ENCODE results near the gene ZNF426.
"Not testable (repeated sequence)": the region's sequence is repeated elsewhere in the genome, so short reads cannot be mapped to it uniquely, and the experiment has no call there.

Gene ZNF426

DNA sequence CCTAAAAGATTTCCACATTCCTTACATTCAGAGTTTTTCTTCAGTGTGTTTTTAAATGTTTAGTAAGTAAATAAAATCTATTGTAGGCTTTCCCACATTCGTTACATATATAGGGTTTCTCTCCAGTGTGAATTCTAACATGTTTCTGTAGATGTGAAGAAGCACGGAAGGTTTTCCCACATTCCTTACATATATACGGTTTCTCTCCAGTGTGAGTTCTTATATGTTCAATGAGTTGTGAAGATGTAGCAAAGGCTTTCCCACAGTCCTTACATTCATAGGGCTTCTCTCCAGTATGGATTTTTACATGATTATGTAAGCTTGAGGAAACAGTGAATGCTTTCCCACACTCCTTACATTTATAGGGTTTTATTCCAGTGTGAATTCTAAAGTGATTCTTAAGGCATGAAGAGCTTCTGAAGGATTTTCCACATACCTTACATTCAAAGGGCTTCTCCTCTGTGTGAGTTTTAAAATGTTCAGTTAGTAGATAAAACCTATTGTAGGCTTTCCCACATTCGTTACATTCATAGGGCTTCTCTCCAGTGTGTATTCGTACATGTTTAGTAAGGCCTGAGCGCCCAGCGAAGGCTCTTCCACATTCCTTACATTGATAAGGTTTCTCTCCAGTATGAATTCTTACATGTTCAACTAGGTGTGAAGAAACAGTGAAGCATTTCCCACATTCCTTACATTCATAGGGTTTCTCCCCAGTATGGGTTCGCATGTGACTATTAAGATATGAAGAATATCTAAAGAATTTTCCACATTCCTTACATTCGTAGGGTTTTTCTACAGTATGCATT lies 27.7 kb upstream of the ZNF426 start:
- DNase-seq (ENCODE audit: low read depth), result peak; percentile 29
- H3K4me3 ChIP-seq (ENCODE audit: low read length), result no peak overlapping the region
- TF ChIP-seq, protein P1, sequence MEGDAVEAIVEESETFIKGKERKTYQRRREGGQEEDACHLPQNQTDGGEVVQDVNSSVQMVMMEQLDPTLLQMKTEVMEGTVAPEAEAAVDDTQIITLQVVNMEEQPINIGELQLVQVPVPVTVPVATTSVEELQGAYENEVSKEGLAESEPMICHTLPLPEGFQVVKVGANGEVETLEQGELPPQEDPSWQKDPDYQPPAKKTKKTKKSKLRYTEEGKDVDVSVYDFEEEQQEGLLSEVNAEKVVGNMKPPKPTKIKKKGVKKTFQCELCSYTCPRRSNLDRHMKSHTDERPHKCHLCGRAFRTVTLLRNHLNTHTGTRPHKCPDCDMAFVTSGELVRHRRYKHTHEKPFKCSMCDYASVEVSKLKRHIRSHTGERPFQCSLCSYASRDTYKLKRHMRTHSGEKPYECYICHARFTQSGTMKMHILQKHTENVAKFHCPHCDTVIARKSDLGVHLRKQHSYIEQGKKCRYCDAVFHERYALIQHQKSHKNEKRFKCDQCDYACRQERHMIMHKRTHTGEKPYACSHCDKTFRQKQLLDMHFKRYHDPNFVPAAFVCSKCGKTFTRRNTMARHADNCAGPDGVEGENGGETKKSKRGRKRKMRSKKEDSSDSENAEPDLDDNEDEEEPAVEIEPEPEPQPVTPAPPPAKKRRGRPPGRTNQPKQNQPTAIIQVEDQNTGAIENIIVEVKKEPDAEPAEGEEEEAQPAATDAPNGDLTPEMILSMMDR (IDR thresholded peaks at IDR 0.05; ENCODE audit: insufficient read depth, low read depth, low read length, missing control alignments), result no peak

DNA sequence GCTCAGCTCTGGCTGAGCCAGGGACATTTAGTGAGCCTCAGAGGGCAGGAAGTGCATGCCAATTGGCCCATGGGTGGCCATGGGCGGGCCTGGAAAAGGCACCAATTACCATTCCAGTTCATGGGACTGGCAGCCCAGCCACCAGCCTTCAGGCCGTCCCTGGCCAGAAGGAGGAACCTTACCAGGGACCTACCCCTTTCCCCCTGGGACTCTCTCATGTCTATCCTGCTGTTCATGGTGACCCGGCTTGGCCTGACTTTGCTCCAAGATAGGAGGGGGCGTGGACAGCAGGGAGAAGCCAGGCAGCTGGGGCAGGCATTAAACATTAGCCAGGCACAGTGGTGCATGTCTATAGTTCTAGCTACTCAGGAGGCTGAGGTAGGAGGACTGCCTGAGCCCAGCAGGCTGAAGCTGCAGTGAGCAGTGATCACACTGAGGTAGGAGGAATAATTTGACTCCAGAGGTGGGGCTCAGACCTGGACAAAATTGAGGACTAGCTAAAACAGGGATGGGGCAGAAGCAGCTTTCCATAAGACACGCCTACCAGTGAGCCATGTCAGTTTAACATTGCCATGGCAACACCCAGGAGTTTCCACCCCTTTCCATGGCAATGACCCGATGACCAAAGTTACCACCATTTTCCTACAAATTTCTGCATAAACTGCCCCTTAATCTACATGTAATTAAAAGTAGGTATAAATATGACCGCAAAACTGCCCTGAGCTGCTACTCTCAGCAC lies 14.3 kb upstream of the ZNF426 start:
- no peak for DNase-seq (ENCODE audit: low read depth)
- H3K4me3 ChIP-seq (ENCODE audit: low read length), result no peak overlapping the region
- TF ChIP-seq, protein P1 (IDR thresholded peaks at IDR 0.05; ENCODE audit: insufficient read depth, low read depth, low read length, missing control alignments), result no peak

DNA sequence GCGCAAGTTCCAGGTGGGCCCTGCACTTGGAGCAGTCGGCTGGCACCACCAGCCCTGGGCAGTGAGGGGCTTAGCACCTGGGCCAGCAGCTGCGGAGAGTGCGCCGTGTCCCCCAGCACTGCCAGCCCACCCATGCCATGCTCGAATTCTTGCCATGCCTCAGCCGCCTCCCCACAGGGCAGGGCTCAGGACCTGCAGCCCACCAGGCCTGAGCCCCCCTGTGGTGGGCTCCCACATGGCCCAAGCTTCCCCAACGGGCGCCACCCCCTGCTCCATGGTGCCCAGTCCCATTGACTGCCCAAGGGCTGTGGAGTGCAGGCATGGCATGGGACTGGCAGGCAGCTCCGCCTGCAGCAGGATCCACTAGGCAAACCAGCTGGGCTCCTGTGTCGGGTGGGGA lies 9.4 kb upstream of the ZNF426 start:
- TF ChIP-seq, protein P1 (IDR thresholded peaks at IDR 0.05; ENCODE audit: insufficient read depth, low read depth, low read length, missing control alignments), result no peak
- no peak for DNase-seq (ENCODE audit: low read depth)
- no peak overlapping the region for H3K4me3 ChIP-seq (ENCODE audit: low read length)

DNA sequence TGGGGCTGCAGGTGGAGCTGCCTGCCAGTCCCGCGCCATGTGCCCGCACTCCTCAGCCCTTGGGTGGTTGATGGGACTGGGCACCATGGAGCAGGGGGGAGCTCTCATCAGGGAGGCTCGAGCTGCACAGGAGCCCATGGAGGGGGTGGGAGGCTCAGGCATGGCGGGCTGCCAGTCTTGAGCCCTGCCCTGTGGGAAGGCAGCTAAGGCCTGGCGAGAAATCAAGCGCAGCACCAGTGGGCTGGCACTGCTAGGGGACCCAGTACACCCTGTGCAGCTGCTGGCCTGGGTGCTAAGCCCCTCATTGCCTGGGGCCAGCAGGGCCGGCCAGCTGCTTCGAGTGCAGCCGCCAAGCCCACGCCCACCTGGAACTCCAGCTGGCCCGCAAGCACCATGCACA lies 2.8 kb upstream of the ZNF426 start:
- not testable (repeated sequence) for DNase-seq (ENCODE audit: low read depth); H3K4me3 ChIP-seq (ENCODE audit: low read length)

DNA sequence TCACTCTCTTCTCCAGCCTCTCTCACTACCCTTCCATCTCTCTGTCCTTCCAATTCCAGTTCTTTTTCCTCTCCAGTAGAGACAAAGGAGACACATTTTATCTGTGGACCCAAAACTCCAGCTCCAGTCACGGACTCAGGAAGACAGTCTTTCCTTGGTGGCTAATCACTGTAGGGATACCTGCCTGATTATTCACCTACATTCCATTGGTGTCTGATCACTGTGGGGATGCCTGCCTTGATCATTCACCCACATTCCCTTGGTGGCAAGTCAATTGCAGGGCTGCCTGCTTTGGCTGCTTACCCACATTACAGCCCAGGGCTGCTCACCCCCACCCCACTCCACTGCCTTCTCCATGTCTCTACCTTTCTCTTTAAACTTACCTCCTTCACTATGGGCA lies 1.5 kb upstream of the ZNF426 start:
- peak; percentile 73 for DNase-seq (ENCODE audit: low read depth)

DNA sequence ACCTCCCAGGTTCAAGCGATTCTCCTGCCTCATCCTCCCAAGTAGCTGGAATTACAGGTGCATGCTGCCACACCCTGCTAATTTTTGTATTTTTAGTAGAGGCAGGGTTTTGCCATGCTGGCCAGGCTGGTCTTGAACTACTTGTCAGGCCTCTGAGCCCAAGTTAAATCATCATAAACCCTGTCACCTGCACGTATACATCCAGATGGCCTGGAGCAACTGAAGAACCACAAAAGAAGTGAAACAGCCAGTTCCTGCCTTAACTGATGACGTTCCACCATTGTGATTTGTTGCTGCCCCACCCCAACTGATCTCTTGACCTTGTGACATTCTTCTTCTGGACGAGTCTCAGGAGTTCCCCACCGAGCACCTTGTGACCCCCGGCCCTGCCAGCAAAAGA lies 756 bp upstream of the ZNF426 start:
- not testable (repeated sequence) for DNase-seq (ENCODE audit: low read depth); H3K4me3 ChIP-seq (ENCODE audit: low read length)

More for the DNA sequence above, 1.5 kb upstream of the ZNF426 start:
- H3K4me3 ChIP-seq (ENCODE audit: low read length), result not testable (repeated sequence)

DNA sequence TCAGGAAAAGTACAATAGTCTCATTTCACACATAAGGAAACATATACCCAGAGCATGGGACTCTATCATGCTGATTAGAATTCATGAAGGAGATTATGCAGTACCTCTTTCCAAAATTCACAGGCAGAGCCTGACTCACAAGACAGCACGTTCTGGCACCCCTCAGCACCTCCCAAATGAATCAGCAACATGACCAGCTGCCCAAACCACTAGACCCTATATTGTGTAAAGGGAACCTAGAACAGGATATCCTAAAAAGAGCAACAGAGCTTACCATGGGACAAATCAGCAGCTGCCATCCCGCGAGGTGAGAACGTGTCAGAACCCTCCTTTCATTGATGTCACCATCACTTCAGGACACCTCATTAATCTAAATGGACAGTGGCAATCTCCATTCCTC lies 2.5 kb downstream of the ZNF426 start:
- TF ChIP-seq, protein P1 (IDR thresholded peaks at IDR 0.05; ENCODE audit: insufficient read depth, low read depth, low read length, missing control alignments), result no peak
- peak; percentile 41 for DNase-seq (ENCODE audit: low read depth)

DNA sequence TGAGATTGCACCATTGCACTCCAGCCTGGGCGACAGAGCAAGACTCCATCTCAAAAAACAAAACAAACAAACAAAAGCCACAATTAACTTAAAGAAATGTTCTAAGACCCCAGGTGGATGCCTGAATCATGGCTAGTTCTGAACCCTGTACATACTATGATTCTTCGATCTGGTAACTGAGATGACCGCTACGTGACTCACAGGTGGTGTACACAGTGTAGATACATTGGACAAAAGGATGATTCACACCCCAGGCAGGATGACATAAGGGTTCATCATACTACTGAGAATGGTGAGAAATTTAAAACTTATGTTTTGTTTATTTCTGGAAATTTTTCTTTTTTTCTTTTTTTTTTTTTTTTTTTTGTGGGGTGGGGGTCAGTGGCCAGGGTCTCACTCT lies 6.5 kb downstream of the ZNF426 start:
- TF ChIP-seq, protein P1 (IDR thresholded peaks at IDR 0.05; ENCODE audit: insufficient read depth, low read depth, low read length, missing control alignments), result no peak
- no peak overlapping the region for H3K4me3 ChIP-seq (ENCODE audit: low read length)
- DNase-seq (ENCODE audit: low read depth), result peak; percentile 67

More for the DNA sequence above, 2.5 kb downstream of the ZNF426 start:
- no peak overlapping the region for H3K4me3 ChIP-seq (ENCODE audit: low read length)
